HG02938 (cell line): ENCODE data around the gene NCAPH2.
A peak's percentile ranks its signal among the peaks of the same experiment; 100 is the strongest.
"Not testable (repeated sequence)": the region's sequence is repeated elsewhere in the genome, so short reads cannot be mapped to it uniquely, and the experiment has no call there.

Source experiments
- ATAC-seq: cut with Tn5 transposase; IDR thresholded peaks from one replicate; pipeline ENCODE4 v1.9.1; 2021; ENCODE audit warnings: mild to moderate bottlenecking, moderate library complexity; ENCODE audit not compliant: unreplicated experiment

Gene NCAPH2

GRCh38 chr22:50516891-50517290 lies 8.9 kb downstream of the NCAPH2 start:
- ATAC-seq: no peak

GRCh38 chr22:50517495-50518260 lies 9.7 kb downstream of the NCAPH2 start:
- no peak for ATAC-seq

GRCh38 chr22:50518606-50519005 lies 10.6 kb downstream of the NCAPH2 start:
- ATAC-seq: no peak

- no peak for ATAC-seq
Measured at GRCh38 chr22:50519151-50519550, 11.1 kb downstream of the NCAPH2 start.

- ATAC-seq: not testable (repeated sequence)
Measured at GRCh38 chr22:50520184-50520583, 12.2 kb downstream of the NCAPH2 start.

- no peak for ATAC-seq
Measured at GRCh38 chr22:50520826-50521453, 12.9 kb downstream of the NCAPH2 start.

GRCh38 chr22:50521710-50522109 lies 13.7 kb downstream of the NCAPH2 start:
- no peak for ATAC-seq

GRCh38 chr22:50522208-50522805 lies 14.3 kb downstream of the NCAPH2 start:
- no peak for ATAC-seq

- ATAC-seq: no peak
Measured at GRCh38 chr22:50522806-50523438, 14.9 kb downstream of the NCAPH2 start.

- no peak for ATAC-seq
Measured at GRCh38 chr22:50523458-50523805, 15.4 kb downstream of the NCAPH2 start.

GRCh38 chr22:50523806-50524675 lies 16.0 kb downstream of the NCAPH2 start:
- ATAC-seq: no peak

GRCh38 chr22:50524676-50525103 lies 16.7 kb downstream of the NCAPH2 start:
- ATAC-seq: no peak

GRCh38 chr22:50525104-50525857 lies 17.3 kb downstream of the NCAPH2 start, which contains the start of gene SCO2:
Gene SCO2, minus strand, starts transcription at chr22:50525598. Its CDS starts 1,187 bp downstream, at chr22:50524411.
- ATAC-seq: peak; percentile 38

- no peak for ATAC-seq
Measured at GRCh38 chr22:50525858-50526107, 17.8 kb downstream of the NCAPH2 start.

GRCh38 chr22:50526108-50526833 lies 18.2 kb downstream of the NCAPH2 start:
- ATAC-seq: peak; percentile 22

GRCh38 chr22:50526834-50527801 lies 19.1 kb downstream of the NCAPH2 start:
- ATAC-seq: no peak

GRCh38 chr22:50527921-50528681 lies 20.1 kb downstream of the NCAPH2 start:
- no peak for ATAC-seq
